Suprapubic skin (tissue), 4 donors: ENCODE data around the gene ENDOG. TPM values are rescaled to one million over a fixed set of nuclear protein-coding genes. Genes with fewer than 3 reads are reported as not detected.

ENCODE experiments used
- DNase-seq, 2 donors: peaks; one replicate each; pipeline ENCODE4 v3.0.0-alpha.2; 2019; ENCODE audit warnings: low spot score in 2 of 2
- H3K27ac ChIP-seq: fragments of 200-600 bp; sonication (generic); one replicate; pipeline ENCODE4 v1.5.1; 2019
- H3K27me3 ChIP-seq: fragments of 200-600 bp; sonication (generic); one replicate; pipeline ENCODE4 v1.5.1; 2019
- H3K36me3 ChIP-seq: fragments of 200-600 bp; sonication (generic); one replicate; pipeline ENCODE4 v1.5.1; 2019
- H3K4me1 ChIP-seq: fragments of 200-600 bp; sonication (generic); one replicate; pipeline ENCODE4 v1.5.1; 2019
- H3K4me3 ChIP-seq: fragments of 200-600 bp; sonication (generic); one replicate; pipeline ENCODE4 v1.5.1; 2019; ENCODE audit warnings: mild to moderate bottlenecking
- H3K9me3 ChIP-seq: fragments of 200-600 bp; sonication (generic); one replicate; pipeline ENCODE4 v1.5.1; 2019
- EP300 ChIP-seq: sonication (generic); formaldehyde crosslinking; IDR thresholded peaks from one replicate; pipeline ENCODE4 v1.6.1; 2017; ENCODE audit warnings: antibody characterized with exemption
- POLR2A ChIP-seq, 2 donors: fragments of 450-650 bp; IDR thresholded peaks; one replicate each; pipeline ENCODE4 v1.6.1; 2017; ENCODE audit warnings: antibody characterized with exemption in 2 of 2, mild to moderate bottlenecking in 2 of 2, moderate library complexity in 2 of 2
- POLR2AphosphoS5 ChIP-seq, 3 donors: sonication (generic); formaldehyde crosslinking; IDR thresholded peaks; one replicate each; pipeline ENCODE4 v1.6.1; 2017; ENCODE audit warnings: antibody characterized with exemption in 3 of 3
- WGBS: methylation state at CpG from one replicate; pipeline ENCODE4 v1.1.5; 2018; 5-methylcytosine and 5-hydroxymethylcytosine counted together
- total RNA-seq, 4 donors: library from RNA; depleted of rRNA; stranded (reverse); fragments of >200 nt; gene quantifications; one replicate each; pipeline ENCODE4 v1.1.0, GENCODE V29; 2016
- TF ChIP-seq, protein P1 (sequence below), 2 donors: fragments of 200-600 bp in 1 of 2; fragments of 450-650 bp in 1 of 2; sonication (generic) in 1 of 2; IDR thresholded peaks; one replicate each; pipeline ENCODE4 v1.5.1; 2016 to 2019; ENCODE audit warnings: antibody characterized with exemption in 2 of 2, mild to moderate bottlenecking in 1 of 2, moderate library complexity in 1 of 2

The ENDOG gene
- total RNA-seq, 4 donors from 2014 or later = 11.5 to 34.0 (median 21.6) TPM

DNA sequence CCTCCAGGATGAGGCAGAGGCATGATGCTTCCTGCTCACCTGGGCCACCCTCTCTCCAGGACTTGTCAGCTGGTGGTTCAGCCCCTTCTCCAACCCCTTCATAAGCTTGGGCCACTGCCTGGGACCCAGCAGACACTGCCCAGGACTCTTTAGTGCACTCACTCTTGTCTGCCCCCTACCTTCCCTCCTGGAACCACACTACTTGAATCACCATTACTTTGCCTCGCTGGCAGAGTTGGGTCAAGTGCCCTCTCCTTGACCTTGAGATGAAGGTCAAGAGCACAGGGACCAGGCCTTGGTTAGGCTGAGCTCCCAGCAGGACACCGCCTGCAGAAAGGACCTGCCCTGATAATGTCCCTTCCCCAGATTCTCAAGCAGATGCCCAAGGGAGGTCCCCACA, 8.5 kb upstream of the ENDOG start:
- no peak overlapping the region for H3K27ac ChIP-seq
- H3K4me1 ChIP-seq = no peaks in the 10 kb centered on the region
- TF ChIP-seq POLR2AphosphoS5 (IDR thresholded peaks at IDR 0.05) (no peak), EP300 (no peak), POLR2A (IDR thresholded peaks at IDR 0.05) (no peak)
- TF ChIP-seq, protein P1, sequence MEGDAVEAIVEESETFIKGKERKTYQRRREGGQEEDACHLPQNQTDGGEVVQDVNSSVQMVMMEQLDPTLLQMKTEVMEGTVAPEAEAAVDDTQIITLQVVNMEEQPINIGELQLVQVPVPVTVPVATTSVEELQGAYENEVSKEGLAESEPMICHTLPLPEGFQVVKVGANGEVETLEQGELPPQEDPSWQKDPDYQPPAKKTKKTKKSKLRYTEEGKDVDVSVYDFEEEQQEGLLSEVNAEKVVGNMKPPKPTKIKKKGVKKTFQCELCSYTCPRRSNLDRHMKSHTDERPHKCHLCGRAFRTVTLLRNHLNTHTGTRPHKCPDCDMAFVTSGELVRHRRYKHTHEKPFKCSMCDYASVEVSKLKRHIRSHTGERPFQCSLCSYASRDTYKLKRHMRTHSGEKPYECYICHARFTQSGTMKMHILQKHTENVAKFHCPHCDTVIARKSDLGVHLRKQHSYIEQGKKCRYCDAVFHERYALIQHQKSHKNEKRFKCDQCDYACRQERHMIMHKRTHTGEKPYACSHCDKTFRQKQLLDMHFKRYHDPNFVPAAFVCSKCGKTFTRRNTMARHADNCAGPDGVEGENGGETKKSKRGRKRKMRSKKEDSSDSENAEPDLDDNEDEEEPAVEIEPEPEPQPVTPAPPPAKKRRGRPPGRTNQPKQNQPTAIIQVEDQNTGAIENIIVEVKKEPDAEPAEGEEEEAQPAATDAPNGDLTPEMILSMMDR (IDR thresholded peaks at IDR 0.05) = no peak
- H3K27me3 ChIP-seq = no peaks in the 10 kb centered on the region
- H3K36me3 ChIP-seq = peaks cover 49% of the 10 kb centered on the region
- no peak overlapping the region for H3K4me3 ChIP-seq
- DNase-seq = no peak
- 60% methylated on average over 1 of the region's 2 CpGs for WGBS
- no peaks in the 10 kb centered on the region for H3K9me3 ChIP-seq

DNA sequence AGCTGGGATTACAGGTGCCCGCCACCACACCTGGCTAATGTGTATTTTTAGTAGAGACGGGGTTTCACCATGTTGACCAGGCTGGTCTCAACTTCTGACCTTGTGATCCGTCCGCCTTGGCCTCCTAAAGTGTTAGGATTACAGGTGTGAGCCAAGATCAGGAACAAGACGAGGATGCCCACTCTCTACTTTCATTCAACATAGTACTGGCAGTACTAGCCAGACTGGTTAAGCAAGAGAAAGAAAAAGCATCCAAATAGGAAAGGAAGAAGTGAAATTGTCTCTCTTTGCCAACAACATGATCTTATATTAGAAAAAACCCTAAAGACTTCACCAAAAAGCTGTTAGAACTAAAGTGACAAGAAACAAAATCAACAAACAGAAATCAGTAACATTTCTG, 7.4 kb upstream of the ENDOG start:
- Histone ChIP-seq H3K4me3 (no peak overlapping the region), H3K9me3 (no peaks in the 10 kb centered on the region), H3K27me3 (no peaks in the 10 kb centered on the region), H3K36me3 (peaks cover 40% of the 10 kb centered on the region), H3K27ac (no peak overlapping the region), H3K4me1 (no peaks in the 10 kb centered on the region)
- TF ChIP-seq POLR2AphosphoS5 (IDR thresholded peaks at IDR 0.05) (no peak), POLR2A (IDR thresholded peaks at IDR 0.05) (no peak), EP300 (no peak)
- TF ChIP-seq, protein P1 (IDR thresholded peaks at IDR 0.05) = no peak
- no peak for DNase-seq
- 62% methylated on average over 5 of the region's 5 CpGs for WGBS

DNA sequence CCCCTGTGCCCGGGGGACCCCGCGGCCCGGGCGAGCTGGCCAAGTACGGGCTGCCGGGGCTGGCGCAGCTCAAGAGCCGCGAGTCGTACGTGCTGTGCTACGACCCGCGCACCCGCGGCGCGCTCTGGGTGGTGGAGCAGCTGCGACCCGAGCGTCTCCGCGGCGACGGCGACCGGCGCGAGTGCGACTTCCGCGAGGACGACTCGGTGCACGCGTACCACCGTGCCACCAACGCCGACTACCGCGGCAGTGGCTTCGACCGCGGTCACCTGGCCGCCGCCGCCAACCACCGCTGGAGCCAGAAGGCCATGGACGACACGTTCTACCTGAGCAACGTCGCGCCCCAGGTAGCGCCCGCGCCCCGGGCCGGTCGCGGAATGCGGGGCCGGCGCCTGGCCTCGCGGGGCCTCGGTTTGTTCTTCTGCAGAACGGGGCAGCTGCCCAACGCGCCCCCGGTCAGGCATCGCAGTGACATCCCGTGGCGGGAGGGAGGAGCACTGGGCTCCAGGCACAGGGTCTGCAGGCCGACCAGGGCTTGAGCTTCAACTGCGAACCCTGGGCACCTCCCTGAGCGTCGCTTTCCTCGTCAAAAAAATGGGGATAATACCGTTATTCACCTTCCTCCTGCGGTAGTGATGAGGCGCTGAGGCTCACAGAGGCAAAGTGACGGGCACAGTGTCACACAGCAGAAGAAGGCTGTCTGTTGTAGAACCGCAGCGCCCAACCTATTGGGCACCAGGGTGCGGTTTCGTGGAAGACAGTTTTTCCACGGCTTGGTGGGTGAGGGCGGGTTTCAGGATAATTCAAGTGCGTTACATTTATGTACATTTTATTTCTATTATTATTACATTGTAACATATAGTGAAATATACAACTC, 777 bp downstream of the ENDOG start:
- TF ChIP-seq EP300 = no peak
- TF ChIP-seq POLR2A (IDR thresholded peaks at IDR 0.05) = no peak
- no peak for TF ChIP-seq POLR2AphosphoS5 (IDR thresholded peaks at IDR 0.05)
- TF ChIP-seq, protein P1 (IDR thresholded peaks at IDR 0.05) = no peak
- peak overlapping the region; percentile 79 for H3K27ac ChIP-seq
- peaks cover 32% of the 10 kb centered on the region for H3K36me3 ChIP-seq
- WGBS = 38% methylated on average over 11 of the region's 90 CpGs
- H3K4me3 ChIP-seq = peak overlapping the region; percentile 67
- no peaks in the 10 kb centered on the region for H3K27me3 ChIP-seq
- DNase-seq = no peak
- H3K9me3 ChIP-seq = no peaks in the 10 kb centered on the region
- peaks cover 21% of the 10 kb centered on the region for H3K4me1 ChIP-seq

DNA sequence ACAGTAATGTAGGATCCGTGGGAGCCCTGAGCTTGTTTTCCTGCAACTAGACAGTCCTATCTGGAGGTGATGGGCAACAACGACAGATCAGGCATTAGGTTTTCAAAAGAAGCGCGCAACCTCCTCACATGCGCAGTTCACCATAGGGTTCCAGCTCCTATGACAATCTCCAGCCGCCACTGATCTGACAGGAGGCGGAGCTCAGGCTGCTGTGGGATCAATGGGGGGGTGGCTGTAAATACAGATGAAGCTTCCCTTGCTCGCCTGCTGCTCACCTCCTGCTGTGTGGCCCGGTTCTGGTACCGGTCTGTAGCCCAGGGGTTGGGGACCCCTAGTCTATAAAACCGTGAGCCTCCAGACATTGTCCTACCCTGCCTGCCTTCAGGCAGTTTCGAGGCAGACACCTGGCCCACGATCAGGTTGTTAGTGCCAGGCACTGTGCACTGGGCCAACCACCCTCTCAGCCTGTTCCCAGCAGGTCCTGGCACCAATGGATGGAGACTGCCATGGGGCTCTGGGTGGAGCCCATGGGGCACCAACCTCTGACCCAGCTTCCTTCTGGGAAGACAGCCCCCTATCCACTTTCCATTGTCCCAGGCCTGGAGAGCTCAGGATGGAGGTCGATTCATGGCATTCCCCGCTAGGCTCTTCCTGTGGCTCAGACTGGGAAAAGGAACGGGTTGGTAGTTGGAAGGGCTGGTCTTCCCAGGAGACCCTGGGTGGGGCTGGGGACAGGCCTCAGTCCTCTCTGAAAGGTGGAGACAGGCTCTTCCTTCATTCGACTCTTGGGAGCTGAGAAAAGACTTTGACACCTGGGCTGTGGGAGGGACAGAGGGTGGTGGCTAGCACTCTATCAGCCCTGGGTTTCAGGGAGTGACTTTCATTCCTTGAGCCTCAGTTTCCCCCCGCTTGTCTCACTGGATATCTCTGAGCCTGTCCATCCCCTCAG, 1.7 kb downstream of the ENDOG start:
- no peak for DNase-seq
- TF ChIP-seq POLR2A (IDR thresholded peaks at IDR 0.05) (no peak), EP300 (no peak), POLR2AphosphoS5 (IDR thresholded peaks at IDR 0.05) (no peak)
- TF ChIP-seq, protein P1 (IDR thresholded peaks at IDR 0.05) = no peak
- Histone ChIP-seq H3K4me3 (peak overlapping the region; percentile 67), H3K27ac (no peak overlapping the region), H3K36me3 (peaks cover 41% of the 10 kb centered on the region), H3K4me1 (peaks cover 21% of the 10 kb centered on the region), H3K27me3 (no peaks in the 10 kb centered on the region), H3K9me3 (no peaks in the 10 kb centered on the region)
- 64% methylated on average over 11 of the region's 18 CpGs for WGBS
